Heart left ventricle (tissue), 16 donors: ENCODE results near the gene FCRL2. TPM values are rescaled to one million over a fixed set of nuclear protein-coding genes. Genes with fewer than 3 reads are reported as not detected.
A peak's percentile ranks its signal among the peaks of the same experiment; 100 is the strongest.

Source experiments
- ATAC-seq, 4 donors: fragments of 200-7000 bp; cut with Tn5 transposase; one replicate each; pipeline ENCODE4 v1.9.1; 2020 to 2022; ENCODE audit warnings: moderate library complexity in 4 of 4, mild to moderate bottlenecking in 3 of 4, moderate number of reproducible peaks in 1 of 4
- DNase-seq, 5 donors: peaks; one replicate each; pipeline ENCODE4 v3.0.0-alpha.2; 2020
- H3K27ac ChIP-seq, 12 donors: fragments of 200-600 bp; sonication (generic) in 4 of 12; one replicate each; pipeline versions ENCODE4 v1.5.0 to v1.8.0; 2016 to 2022; ENCODE audit warnings: mild to moderate bottlenecking in 2 of 12
- H3K27me3 ChIP-seq, 9 donors: fragments of 200-600 bp; sonication (generic) in 2 of 9; one replicate each; pipeline versions ENCODE4 v1.5.1 to v1.8.0; 2016 to 2022; ENCODE audit warnings: mild to moderate bottlenecking in 3 of 9
- H3K36me3 ChIP-seq, 9 donors: fragments of 200-600 bp; sonication (generic) in 2 of 9; one replicate each; pipeline versions ENCODE4 v1.5.0 to v1.8.0; 2018 to 2022; ENCODE audit warnings: mild to moderate bottlenecking in 2 of 9
- H3K4me1 ChIP-seq, 12 donors: fragments of 200-600 bp; sonication (generic) in 4 of 12; one replicate each; pipeline versions ENCODE4 v1.5.0 to v1.8.0; 2016 to 2022; ENCODE audit warnings: mild to moderate bottlenecking in 3 of 12
- H3K4me3 ChIP-seq, 12 donors: fragments of 200-600 bp; sonication (generic) in 4 of 12; one replicate each; pipeline versions ENCODE4 v1.5.0 to v1.8.0; 2017 to 2022; ENCODE audit warnings: mild to moderate bottlenecking in 9 of 12, moderate library complexity in 4 of 12
- H3K9me3 ChIP-seq, 12 donors: fragments of 200-600 bp; sonication (generic) in 4 of 12; one replicate each; pipeline versions ENCODE4 v1.5.0 to v1.8.0; 2016 to 2022; ENCODE audit warnings: mild to moderate bottlenecking in 1 of 12
- POLR2A ChIP-seq, 2 donors: fragments of 450-650 bp; IDR thresholded peaks; one replicate each; pipeline ENCODE4 v1.6.1; 2017; ENCODE audit warnings: antibody characterized with exemption in 2 of 2, mild to moderate bottlenecking in 2 of 2, moderate library complexity in 2 of 2
- WGBS, 4 donors: extraction: QIAGEN DNeasy Blood & Tissue Kit in 2 of 4; methylation state at CpG; one replicate each; pipeline versions ENCODE4 v1.1.5 to v1.1.7; 2013 to 2018; 5-methylcytosine and 5-hydroxymethylcytosine counted together
- intact Hi-C, 10 donors: fragments of 100-400 bp; cut with DNase I; formaldehyde crosslinking; loops; one replicate each; pipeline versions ENCODE4 v1.11.1 to v1.14.2; 2022
- polyA plus RNA-seq, 2 donors: library from polyadenylated mRNA; stranded (reverse); fragments of 200-250 nt; gene quantifications; one replicate each; pipeline ENCODE4 v1.2.3, GENCODE V29; 2013
- total RNA-seq, 9 donors: library from RNA; depleted of rRNA in 2 of 9; stranded (reverse); fragments of >200 nt in 2 of 9; fragmentation: NEBNext Ultra II Directional in 3 of 9; extraction: Animal tissue kit (Norgen Biotek cat#: 25700) in 3 of 9; gene quantifications; one replicate each; pipeline versions ENCODE4 v1.1.0 to v1.2.4, GENCODE V29; 2016 to 2023
- TF ChIP-seq, protein P1 (sequence below), 12 donors: fragments of 200-600 bp; sonication (generic) in 4 of 12; IDR thresholded peaks; one replicate each; pipeline versions ENCODE4 v1.5.0 to v1.8.0; 2018 to 2022; ENCODE audit warnings: antibody characterized with exemption in 12 of 12, mild to moderate bottlenecking in 5 of 12
- donor health status: ischemic (EF 13 %, LVEDD 7.1; RV severe dilation, severe dysfunction).
- donor health status: healthy with polysubstance abuse.
- donor health status: DM: no; HTN: yes; CAD: no.
- donor health status: DM: no; HTN: no; CAD: no.
- donor health status: ischemic (EF 25% LVEDD 6.9; RV normal size, moderate dysfunction).
- donor health status: ischemic (EF 25% LVEDD 5.7; RV mildly dilated, moderate dysfunction).
- donor health status: healthy.
- donor health status: DM: yes; HTN: yes; CAD: no.
- donor health status: ischemic (EF 35%, LVEDD 5.7; RV mildly dilated, moderate dysfunction).
- donor health status: nonischemic (EF 11% LVEDD 7.7; RV severe dilation, severe dysfunction).
- donor health status: DM: yes; HTN: yes; CAD: no.
- donor health status: PGD.
- donor health status: ischemic (EF 29% LVEDD 5.4; RV normal size, mild dysfunction).
- donor health status: nonischemic (EF 23%, LVEDD 6.1; RV moderate dilation, normal function).

The FCRL2 gene
- total and polyA plus RNA-seq, 11 donors = 0.07 TPM; not detected in 10

DNA sequence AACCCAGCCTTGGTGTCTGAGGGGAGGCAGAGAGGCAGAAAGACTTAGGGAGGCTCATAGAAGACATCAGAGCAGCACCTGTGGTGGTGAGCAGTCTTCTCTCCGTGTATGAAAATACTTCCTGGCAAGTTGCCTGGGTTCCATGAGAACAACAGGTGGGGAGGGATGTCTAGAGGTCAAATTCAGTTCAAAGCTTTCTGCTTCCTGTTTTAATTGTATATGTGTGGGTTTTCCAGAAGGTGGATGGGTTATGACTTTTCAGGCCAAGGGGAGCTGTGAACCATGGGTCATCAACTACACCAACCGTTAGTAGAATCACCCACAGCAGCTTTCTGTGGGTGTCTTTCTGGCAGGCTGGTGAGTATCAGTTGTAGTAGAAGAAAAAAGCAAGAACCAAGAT lies 4.1 kb upstream of the FCRL2 start:
- intact Hi-C loops = no loop called here
- no peak for ATAC-seq
- no peaks in the 10 kb centered on the region for H3K27me3 ChIP-seq
- no peak for DNase-seq
- TF ChIP-seq POLR2A (IDR thresholded peaks at IDR 0.05) = no peak
- TF ChIP-seq, protein P1, sequence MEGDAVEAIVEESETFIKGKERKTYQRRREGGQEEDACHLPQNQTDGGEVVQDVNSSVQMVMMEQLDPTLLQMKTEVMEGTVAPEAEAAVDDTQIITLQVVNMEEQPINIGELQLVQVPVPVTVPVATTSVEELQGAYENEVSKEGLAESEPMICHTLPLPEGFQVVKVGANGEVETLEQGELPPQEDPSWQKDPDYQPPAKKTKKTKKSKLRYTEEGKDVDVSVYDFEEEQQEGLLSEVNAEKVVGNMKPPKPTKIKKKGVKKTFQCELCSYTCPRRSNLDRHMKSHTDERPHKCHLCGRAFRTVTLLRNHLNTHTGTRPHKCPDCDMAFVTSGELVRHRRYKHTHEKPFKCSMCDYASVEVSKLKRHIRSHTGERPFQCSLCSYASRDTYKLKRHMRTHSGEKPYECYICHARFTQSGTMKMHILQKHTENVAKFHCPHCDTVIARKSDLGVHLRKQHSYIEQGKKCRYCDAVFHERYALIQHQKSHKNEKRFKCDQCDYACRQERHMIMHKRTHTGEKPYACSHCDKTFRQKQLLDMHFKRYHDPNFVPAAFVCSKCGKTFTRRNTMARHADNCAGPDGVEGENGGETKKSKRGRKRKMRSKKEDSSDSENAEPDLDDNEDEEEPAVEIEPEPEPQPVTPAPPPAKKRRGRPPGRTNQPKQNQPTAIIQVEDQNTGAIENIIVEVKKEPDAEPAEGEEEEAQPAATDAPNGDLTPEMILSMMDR (IDR thresholded peaks at IDR 0.05) = no peak
- H3K9me3 ChIP-seq = no peaks in the 10 kb centered on the region
- H3K36me3 ChIP-seq = no peaks in the 10 kb centered on the region
- no peak overlapping the region for H3K27ac ChIP-seq
- 36 to 55% (median 52%) methylated on average over 2 of the region's 2 CpGs for WGBS, 4 donors
- H3K4me1 ChIP-seq = peaks cover 0 to 9% (median 0%) of the 10 kb centered on the region in 12 donors
- no peak overlapping the region for H3K4me3 ChIP-seq

DNA sequence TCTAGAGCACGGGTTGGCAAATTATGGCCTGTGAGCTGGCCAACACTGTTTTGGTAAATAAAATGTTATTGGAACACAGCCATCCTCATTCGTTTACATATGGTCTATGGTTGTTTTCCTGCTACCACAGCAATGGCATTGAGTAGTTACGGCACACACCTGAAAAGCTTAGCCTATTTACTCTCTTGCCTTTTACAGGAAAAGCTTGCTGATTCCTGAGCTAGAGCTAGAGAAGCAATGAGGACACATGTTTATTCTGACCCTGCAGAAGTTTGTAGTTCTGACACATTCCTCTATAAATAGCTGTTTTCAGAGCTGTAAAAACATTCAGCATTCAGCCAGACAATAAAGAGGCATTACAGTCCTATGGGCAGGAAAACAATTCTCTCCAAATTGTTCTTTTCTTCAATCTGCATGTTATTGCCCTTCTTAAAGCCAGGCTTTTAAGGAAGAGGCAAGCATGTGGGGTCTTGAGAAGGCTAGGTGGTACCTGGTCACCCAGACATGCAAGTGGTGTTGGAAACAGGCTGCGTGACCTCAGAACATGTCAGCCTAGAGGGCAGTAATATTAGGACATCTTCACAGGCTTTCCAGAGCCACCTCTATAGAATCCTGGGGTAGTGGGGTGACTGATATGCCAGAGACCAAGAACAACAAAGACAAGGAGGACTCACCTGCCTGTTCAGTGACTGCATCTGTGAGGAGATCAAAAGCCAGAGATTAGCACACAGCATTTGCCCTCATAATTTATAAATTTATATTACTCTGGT lies 1.6 kb downstream of the FCRL2 start:
- 72 to 85% (median 79%) methylated on average over 4 of the region's 4 CpGs for WGBS, 4 donors

DNA sequence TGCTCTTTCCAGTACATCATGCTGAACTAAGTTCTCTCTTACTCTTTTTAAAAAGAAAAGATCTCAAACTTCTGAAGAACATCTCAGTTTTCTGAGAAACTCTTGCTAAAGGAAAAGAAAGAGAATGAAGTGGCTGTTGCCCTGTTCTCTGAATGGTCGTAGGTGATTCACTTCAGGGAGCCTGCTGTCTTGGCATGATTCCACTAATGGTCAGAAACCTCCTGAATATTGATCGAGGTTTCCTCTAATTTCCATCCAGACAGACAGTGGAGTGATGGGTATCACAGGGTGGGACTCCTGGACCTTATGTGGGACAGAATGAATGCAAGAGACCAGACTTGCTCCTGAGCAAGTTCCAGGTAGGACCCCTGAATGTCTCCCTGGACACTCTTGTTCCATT lies 2.5 kb downstream of the FCRL2 start:
- Histone ChIP-seq H3K9me3 (no peaks in the 10 kb centered on the region), H3K4me1 (peaks cover 0 to 5% (median 0%) of the 10 kb centered on the region in 12 donors), H3K27ac (no peak overlapping the region), H3K36me3 (no peaks in the 10 kb centered on the region), H3K4me3 (no peak overlapping the region), H3K27me3 (peaks cover 0 to 4% (median 0%) of the 10 kb centered on the region in 9 donors)
- WGBS, 4 donors = 57 to 66% (median 63%) methylated on average over 2 of the region's 2 CpGs
- intact Hi-C loops = no loop called here
- ATAC-seq = no peak
- DNase-seq = no peak
- TF ChIP-seq, protein P1 (IDR thresholded peaks at IDR 0.05) = no peak
- no peak for TF ChIP-seq POLR2A (IDR thresholded peaks at IDR 0.05)

More for the DNA sequence above, 1.6 kb downstream of the FCRL2 start:
- intact Hi-C loops = no loop called here
- H3K36me3 ChIP-seq = no peaks in the 10 kb centered on the region
- H3K9me3 ChIP-seq = no peaks in the 10 kb centered on the region
- H3K27me3 ChIP-seq = peaks cover 0 to 4% (median 0%) of the 10 kb centered on the region in 9 donors
- ATAC-seq = no peak
- no peak for DNase-seq
- H3K27ac ChIP-seq = no peak overlapping the region
- H3K4me1 ChIP-seq = peaks cover 0 to 5% (median 0%) of the 10 kb centered on the region in 12 donors
- TF ChIP-seq POLR2A (IDR thresholded peaks at IDR 0.05) = no peak
- TF ChIP-seq, protein P1 (IDR thresholded peaks at IDR 0.05) = no peak
- H3K4me3 ChIP-seq = no peak overlapping the region

DNA sequence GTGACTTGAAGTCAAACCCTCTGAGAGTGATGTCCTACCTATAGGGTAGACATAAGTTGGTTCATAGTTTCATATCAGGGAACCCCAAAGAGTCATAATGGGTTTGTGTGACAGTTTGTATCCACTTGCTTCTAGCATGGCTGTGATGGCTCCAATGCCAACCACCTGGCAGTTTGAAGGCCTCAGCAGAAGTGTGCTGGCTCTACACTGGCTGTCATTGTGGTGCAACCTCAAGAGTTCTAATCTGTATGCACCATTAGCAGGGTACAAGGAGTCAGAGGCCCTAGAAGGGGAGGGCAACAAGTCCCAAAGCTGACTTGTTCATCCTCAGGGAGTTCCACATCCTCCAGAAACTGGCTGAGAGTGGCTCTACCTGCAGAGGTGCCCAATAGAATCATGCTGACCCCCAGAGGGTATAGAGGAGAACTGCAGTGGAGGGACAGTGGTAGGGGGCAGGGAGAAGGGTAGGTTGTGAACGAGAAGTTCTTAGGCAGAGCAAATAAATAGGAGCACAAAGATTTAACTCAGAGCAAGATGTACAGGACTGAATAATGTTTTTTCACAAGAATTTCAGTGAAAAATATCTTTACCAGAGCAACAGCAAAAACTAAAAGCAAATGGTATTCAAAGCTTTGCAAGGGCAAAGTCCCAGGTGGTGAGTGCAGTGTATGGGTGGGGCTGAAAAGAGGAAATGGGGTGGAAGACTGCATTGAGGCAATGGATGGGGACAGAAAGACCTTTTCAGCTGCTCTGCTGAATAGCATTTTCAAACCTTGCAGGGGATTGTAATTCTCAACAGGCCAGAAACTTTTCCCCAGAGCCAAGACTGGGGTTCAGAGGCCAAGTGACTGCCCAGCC lies 3.2 kb downstream of the FCRL2 start:
- Histone ChIP-seq H3K9me3 (no peaks in the 10 kb centered on the region), H3K4me3 (no peak overlapping the region), H3K27ac (no peak overlapping the region), H3K36me3 (no peaks in the 10 kb centered on the region), H3K4me1 (peaks cover 0 to 5% (median 0%) of the 10 kb centered on the region in 12 donors), H3K27me3 (peaks cover 0 to 4% (median 0%) of the 10 kb centered on the region in 9 donors)
- no peak for ATAC-seq
- intact Hi-C loops = no loop called here
- DNase-seq = no peak
- WGBS, 4 donors = 15 to 24% (median 19%) methylated on average over 1 of the region's 1 CpG
- TF ChIP-seq POLR2A (IDR thresholded peaks at IDR 0.05) = no peak
- TF ChIP-seq, protein P1 (IDR thresholded peaks at IDR 0.05) = peak in 1 of 12 donors; percentile 7
